GM12872 (cell line): ENCODE measurements around the gene ZZZ3.

Source experiments
- CTCF ChIP-seq: IDR thresholded peaks from 3 replicates; pipeline ENCODE4 v1.5.1; 2011; ENCODE audit warnings: low read depth, mild to moderate bottlenecking, low read length, moderate library complexity; ENCODE audit not compliant: insufficient read depth

ZZZ3 gene

GRCh38 chr1:77697441-77697840 is 15.0 kb upstream of the ZZZ3 start:
- TF ChIP-seq CTCF = no peak

- no peak for TF ChIP-seq CTCF
Measured at GRCh38 chr1:77688939-77689338, 6.5 kb upstream of the ZZZ3 start.

GRCh38 chr1:77687519-77687906 is 5.1 kb upstream of the ZZZ3 start:
- TF ChIP-seq CTCF = peak; percentile 61

- TF ChIP-seq CTCF = no peak
Measured at GRCh38 chr1:77686796-77687518, 4.5 kb upstream of the ZZZ3 start.

GRCh38 chr1:77683160-77684148 is 996 bp upstream of the ZZZ3 start:
- TF ChIP-seq CTCF = peak; percentile 84

- no peak for TF ChIP-seq CTCF
Measured at GRCh38 chr1:77680173-77680572, 2.3 kb downstream of the ZZZ3 start.

- no peak for TF ChIP-seq CTCF
Measured at GRCh38 chr1:77678660-77679610, 3.5 kb downstream of the ZZZ3 start.
